ENCODE results near the gene CLSTN2. TPM values are rescaled to one million over a fixed set of nuclear protein-coding genes. Genes with fewer than 3 reads are reported as not detected.

Gene CLSTN2
- total RNA-seq, 2 experiments from 2014 or later: 0.08 TPM; not detected in 1

- H3K9me3 Mint-ChIP-seq: no peaks in the 10 kb centered on the region
- H3K4me3 Mint-ChIP-seq: no peak overlapping the region
- no peaks in the 10 kb centered on the region for H3K27me3 Mint-ChIP-seq
- DNase-seq: no peak
- H3K4me1 Mint-ChIP-seq: no peaks in the 10 kb centered on the region
- no peaks in the 10 kb centered on the region for H3K36me3 Mint-ChIP-seq
- H3K27ac Mint-ChIP-seq: no peak overlapping the region
Measured at GRCh38 chr3:140541975-140542653, 607.1 kb downstream of the CLSTN2 start.

GRCh38 chr3:140545197-140545596 lies 610.2 kb downstream of the CLSTN2 start:
- no peak overlapping the region for H3K4me3 Mint-ChIP-seq
- no peaks in the 10 kb centered on the region for H3K27me3 Mint-ChIP-seq
- DNase-seq: no peak
- H3K9me3 Mint-ChIP-seq: no peaks in the 10 kb centered on the region
- no peaks in the 10 kb centered on the region for H3K4me1 Mint-ChIP-seq
- H3K36me3 Mint-ChIP-seq: no peaks in the 10 kb centered on the region
- H3K27ac Mint-ChIP-seq: no peak overlapping the region

GRCh38 chr3:140545756-140546155 lies 610.8 kb downstream of the CLSTN2 start:
- DNase-seq: no peak
- Mint-ChIP-seq H3K36me3 (no peaks in the 10 kb centered on the region), H3K27ac (no peak overlapping the region), H3K4me3 (no peak overlapping the region), H3K4me1 (no peaks in the 10 kb centered on the region), H3K9me3 (no peaks in the 10 kb centered on the region), H3K27me3 (no peaks in the 10 kb centered on the region)

- no peaks in the 10 kb centered on the region for H3K27me3 Mint-ChIP-seq
- no peaks in the 10 kb centered on the region for H3K9me3 Mint-ChIP-seq
- DNase-seq: no peak
- H3K4me3 Mint-ChIP-seq: no peak overlapping the region
- no peak overlapping the region for H3K27ac Mint-ChIP-seq
- H3K36me3 Mint-ChIP-seq: no peaks in the 10 kb centered on the region
- no peaks in the 10 kb centered on the region for H3K4me1 Mint-ChIP-seq
Measured at GRCh38 chr3:140546649-140547048, 611.7 kb downstream of the CLSTN2 start.

- Mint-ChIP-seq H3K4me1 (no peaks in the 10 kb centered on the region), H3K4me3 (no peak overlapping the region), H3K9me3 (no peaks in the 10 kb centered on the region), H3K27me3 (no peaks in the 10 kb centered on the region), H3K27ac (no peak overlapping the region), H3K36me3 (no peaks in the 10 kb centered on the region)
- DNase-seq: no peak
Measured at GRCh38 chr3:140552403-140552802, 617.4 kb downstream of the CLSTN2 start.

- Mint-ChIP-seq H3K4me1 (no peaks in the 10 kb centered on the region), H3K4me3 (no peak overlapping the region)
- DNase-seq: no peak
Measured at GRCh38 chr3:140552898-140553297, 617.9 kb downstream of the CLSTN2 start.

GRCh38 chr3:140553591-140553990 lies 618.6 kb downstream of the CLSTN2 start:
- Mint-ChIP-seq H3K27me3 (no peaks in the 10 kb centered on the region), H3K9me3 (no peaks in the 10 kb centered on the region), H3K4me3 (no peak overlapping the region), H3K27ac (no peak overlapping the region), H3K36me3 (no peaks in the 10 kb centered on the region), H3K4me1 (no peaks in the 10 kb centered on the region)
- no peak for DNase-seq

More at GRCh38 chr3:140552898-140553297, 617.9 kb downstream of the CLSTN2 start:
- H3K27ac Mint-ChIP-seq: no peak overlapping the region
- H3K27me3 Mint-ChIP-seq: no peaks in the 10 kb centered on the region
- no peaks in the 10 kb centered on the region for H3K36me3 Mint-ChIP-seq
- no peaks in the 10 kb centered on the region for H3K9me3 Mint-ChIP-seq

- Mint-ChIP-seq H3K9me3 (no peaks in the 10 kb centered on the region), H3K36me3 (no peaks in the 10 kb centered on the region), H3K27me3 (peaks cover 10% of the 10 kb centered on the region), H3K27ac (no peak overlapping the region), H3K4me3 (no peak overlapping the region), H3K4me1 (no peaks in the 10 kb centered on the region)
- no peak for DNase-seq
Measured at GRCh38 chr3:140555666-140556065, 620.7 kb downstream of the CLSTN2 start.

GRCh38 chr3:140557476-140557875 lies 622.5 kb downstream of the CLSTN2 start:
- no peaks in the 10 kb centered on the region for H3K4me1 Mint-ChIP-seq
- no peaks in the 10 kb centered on the region for H3K36me3 Mint-ChIP-seq
- no peak for DNase-seq
- no peak overlapping the region for H3K4me3 Mint-ChIP-seq
- H3K9me3 Mint-ChIP-seq: no peaks in the 10 kb centered on the region
- H3K27ac Mint-ChIP-seq: no peak overlapping the region
- peaks cover 10% of the 10 kb centered on the region for H3K27me3 Mint-ChIP-seq

- Mint-ChIP-seq H3K36me3 (no peaks in the 10 kb centered on the region), H3K9me3 (no peaks in the 10 kb centered on the region), H3K4me3 (no peak overlapping the region), H3K4me1 (no peaks in the 10 kb centered on the region), H3K27me3 (peaks cover 10% of the 10 kb centered on the region), H3K27ac (no peak overlapping the region)
- DNase-seq: no peak
Measured at GRCh38 chr3:140559546-140559945, 624.6 kb downstream of the CLSTN2 start.

GRCh38 chr3:140563206-140563760 lies 628.3 kb downstream of the CLSTN2 start:
- no peaks in the 10 kb centered on the region for H3K9me3 Mint-ChIP-seq
- no peak for DNase-seq
- H3K4me1 Mint-ChIP-seq: no peaks in the 10 kb centered on the region
- no peak overlapping the region for H3K4me3 Mint-ChIP-seq
- H3K36me3 Mint-ChIP-seq: no peaks in the 10 kb centered on the region
- H3K27me3 Mint-ChIP-seq: peaks cover 10% of the 10 kb centered on the region
- H3K27ac Mint-ChIP-seq: no peak overlapping the region

GRCh38 chr3:140568131-140568530 lies 633.1 kb downstream of the CLSTN2 start:
- no peaks in the 10 kb centered on the region for H3K27me3 Mint-ChIP-seq
- no peaks in the 10 kb centered on the region for H3K9me3 Mint-ChIP-seq
- no peaks in the 10 kb centered on the region for H3K4me1 Mint-ChIP-seq
- H3K4me3 Mint-ChIP-seq: no peak overlapping the region
- no peaks in the 10 kb centered on the region for H3K36me3 Mint-ChIP-seq
- no peak overlapping the region for H3K27ac Mint-ChIP-seq
- DNase-seq: no peak

GRCh38 chr3:140568842-140569520 lies 634.0 kb downstream of the CLSTN2 start:
- Mint-ChIP-seq H3K27ac (no peak overlapping the region), H3K9me3 (no peaks in the 10 kb centered on the region), H3K4me1 (no peaks in the 10 kb centered on the region), H3K27me3 (no peaks in the 10 kb centered on the region), H3K4me3 (no peak overlapping the region), H3K36me3 (no peaks in the 10 kb centered on the region)
- DNase-seq: no peak

GRCh38 chr3:140570602-140571001 lies 635.6 kb downstream of the CLSTN2 start:
- Mint-ChIP-seq H3K36me3 (no peaks in the 10 kb centered on the region), H3K4me3 (no peak overlapping the region), H3K4me1 (peaks cover 2% of the 10 kb centered on the region), H3K9me3 (no peaks in the 10 kb centered on the region), H3K27ac (no peak overlapping the region), H3K27me3 (no peaks in the 10 kb centered on the region)
- DNase-seq: no peak

GRCh38 chr3:140571836-140572235 lies 636.9 kb downstream of the CLSTN2 start:
- Mint-ChIP-seq H3K27me3 (no peaks in the 10 kb centered on the region), H3K27ac (no peak overlapping the region), H3K4me1 (peaks cover 2% of the 10 kb centered on the region), H3K36me3 (no peaks in the 10 kb centered on the region), H3K9me3 (no peaks in the 10 kb centered on the region), H3K4me3 (no peak overlapping the region)
- DNase-seq: no peak

GRCh38 chr3:140572334-140572733 lies 637.3 kb downstream of the CLSTN2 start:
- Mint-ChIP-seq H3K9me3 (no peaks in the 10 kb centered on the region), H3K27ac (no peak overlapping the region), H3K4me1 (peaks cover 2% of the 10 kb centered on the region), H3K36me3 (no peaks in the 10 kb centered on the region), H3K4me3 (no peak overlapping the region), H3K27me3 (no peaks in the 10 kb centered on the region)
- DNase-seq: no peak

Data from activated naive CD8-positive, alpha-beta T cell treated with anti-CD3 and anti-CD28 coated beads for 36 hours (primary cell).